ENCODE results near the gene CNDP2.

CNDP2 gene

DNA sequence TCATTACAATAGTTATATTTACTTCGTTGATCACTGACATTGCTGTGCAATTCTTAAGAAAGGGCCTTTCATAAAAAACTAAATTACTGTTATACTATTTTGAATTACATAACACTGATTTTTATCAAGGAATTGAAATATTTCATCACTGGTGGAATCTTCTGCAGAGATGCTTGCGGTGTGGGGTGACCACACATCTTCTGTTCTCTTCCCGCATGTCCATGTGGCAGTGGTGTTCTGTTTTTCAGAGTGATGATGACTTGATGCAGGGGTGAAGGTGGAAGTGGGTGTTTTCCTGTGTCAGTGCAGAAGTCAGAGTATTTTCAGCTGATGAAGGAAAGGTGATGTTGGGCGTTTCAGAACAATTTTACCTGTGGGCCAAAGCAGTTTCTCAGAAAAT is 7.0 kb downstream of the CNDP2 start:
- no peak for TF ChIP-seq CTCF (conservative IDR thresholded peaks at IDR 0.05; ENCODE audit: control insufficient read depth, insufficient read depth, low read depth, low read length)
- H3K4me3 ChIP-seq (ENCODE audit: control insufficient read depth, low read depth, low read length): no peak overlapping the region
- no peak for DNase-seq (ENCODE audit: low read depth)

DNA sequence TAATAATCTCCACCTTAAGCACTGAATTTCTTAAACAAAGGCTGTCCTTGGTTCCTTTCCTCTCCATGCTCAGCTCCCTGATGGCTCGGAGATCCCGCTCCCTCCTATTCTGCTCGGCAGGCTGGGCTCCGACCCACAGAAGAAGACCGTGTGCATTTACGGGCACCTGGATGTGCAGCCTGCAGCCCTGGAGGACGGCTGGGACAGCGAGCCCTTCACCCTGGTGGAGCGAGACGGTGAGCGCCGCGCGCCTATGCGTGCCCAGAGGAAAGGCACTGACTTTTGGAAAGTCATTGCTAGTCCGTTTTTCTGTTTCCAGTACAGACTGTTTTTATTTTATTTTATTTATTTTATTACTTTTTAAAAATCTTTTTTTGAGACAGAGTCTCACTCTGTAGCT is 9.6 kb downstream of the CNDP2 start:
- TF ChIP-seq CTCF (conservative IDR thresholded peaks at IDR 0.05; ENCODE audit: control insufficient read depth, insufficient read depth, low read depth, low read length): no peak
- H3K4me3 ChIP-seq (ENCODE audit: control insufficient read depth, low read depth, low read length): no peak overlapping the region
- DNase-seq (ENCODE audit: low read depth): no peak

- DNase-seq (ENCODE audit: low read depth): peak; percentile 49
- H3K4me3 ChIP-seq (ENCODE audit: control insufficient read depth, low read depth, low read length): no peak overlapping the region
- no peak for TF ChIP-seq CTCF (conservative IDR thresholded peaks at IDR 0.05; ENCODE audit: control insufficient read depth, insufficient read depth, low read depth, low read length)
Measured at GRCh38 chr18:74506448-74507084, 10.4 kb downstream of the CNDP2 start.

- DNase-seq (ENCODE audit: low read depth): no peak
- no peak overlapping the region for H3K4me3 ChIP-seq (ENCODE audit: control insufficient read depth, low read depth, low read length)
- no peak for TF ChIP-seq CTCF (conservative IDR thresholded peaks at IDR 0.05; ENCODE audit: control insufficient read depth, insufficient read depth, low read depth, low read length)
Measured at GRCh38 chr18:74507097-74507881, 11.1 kb downstream of the CNDP2 start.

DNA sequence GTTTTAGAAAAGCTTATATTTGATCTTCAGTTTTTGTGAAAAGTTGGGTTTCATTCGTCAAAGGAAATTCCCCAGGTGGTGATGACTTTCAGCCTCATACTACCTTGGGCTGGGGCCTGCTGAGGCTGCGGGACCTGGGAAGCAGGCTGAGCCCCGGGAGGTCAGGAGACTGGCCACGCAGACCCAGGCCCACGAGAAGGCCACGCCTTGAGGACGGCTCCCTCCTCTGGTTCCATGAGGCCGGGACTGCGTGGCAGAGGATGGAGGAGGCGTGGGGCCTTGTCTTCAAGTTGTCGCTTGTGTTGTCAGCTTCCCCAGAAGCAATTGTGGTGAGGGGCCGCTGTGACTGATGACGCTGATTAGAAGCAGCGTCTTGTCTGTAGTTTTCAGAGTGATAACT is 11.8 kb downstream of the CNDP2 start:
- no peak for DNase-seq (ENCODE audit: low read depth)
- no peak for TF ChIP-seq CTCF (conservative IDR thresholded peaks at IDR 0.05; ENCODE audit: control insufficient read depth, insufficient read depth, low read depth, low read length)
- no peak overlapping the region for H3K4me3 ChIP-seq (ENCODE audit: control insufficient read depth, low read depth, low read length)

GRCh38 chr18:74508366-74508765 is 12.2 kb downstream of the CNDP2 start:
- TF ChIP-seq CTCF (conservative IDR thresholded peaks at IDR 0.05; ENCODE audit: control insufficient read depth, insufficient read depth, low read depth, low read length): no peak
- no peak overlapping the region for H3K4me3 ChIP-seq (ENCODE audit: control insufficient read depth, low read depth, low read length)
- no peak for DNase-seq (ENCODE audit: low read depth)
